ENCODE data around the gene KLHDC7B.
A peak's percentile ranks its signal among the peaks of the same experiment; 100 is the strongest.

The KLHDC7B gene

GRCh38 chr22:50556703-50557102 lies 11.0 kb downstream of the KLHDC7B start:
- Histone ChIP-seq H3K36me3 (ENCODE audit: insufficient read depth, insufficient read length, low read length) (no peaks in the 10 kb centered on the region), H3K27me3 (ENCODE audit: insufficient read depth, insufficient read length) (no peaks in the 10 kb centered on the region), H3K4me1 (ENCODE audit: insufficient read depth, insufficient read length) (peaks cover 2% of the 10 kb centered on the region), H3K9me3 (ENCODE audit: insufficient read depth, low read length) (no peaks in the 10 kb centered on the region), H3K4me3 (ENCODE audit: insufficient read length, low read depth) (no peak overlapping the region), H3K9ac (ENCODE audit: insufficient read length, low read depth) (no peak overlapping the region)
- DNase-seq (ENCODE audit: low read depth, low spot score): no peak
- no peak for TF ChIP-seq SUZ12 (IDR thresholded peaks at IDR 0.05; ENCODE audit: extremely low read depth, insufficient read depth, insufficient read length)
- no peak for TF ChIP-seq YY1 (IDR thresholded peaks at IDR 0.05; ENCODE audit: insufficient read depth, insufficient read length)
- TF ChIP-seq ZNF274 (IDR thresholded peaks at IDR 0.05; ENCODE audit: low read depth, low read length): no peak

DNA sequence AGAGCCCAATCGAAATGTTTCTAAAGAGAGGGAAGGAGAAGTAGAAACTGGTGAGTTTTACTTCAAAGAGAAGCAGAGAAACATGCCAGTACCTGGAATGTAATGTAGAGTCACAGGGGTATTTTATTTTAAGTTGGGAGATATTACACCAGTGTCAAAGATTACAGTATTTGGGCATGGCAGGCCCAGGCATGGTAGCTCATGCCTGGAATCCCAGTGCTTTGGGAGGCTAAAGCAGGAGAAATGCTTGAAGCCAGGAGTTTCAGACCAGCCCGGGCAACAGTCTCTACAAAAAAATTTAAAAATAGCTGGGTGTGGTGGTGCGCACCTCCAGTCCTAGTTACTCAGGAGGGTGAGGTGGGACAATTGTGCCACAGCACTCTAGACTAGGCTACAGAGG lies 14.3 kb downstream of the KLHDC7B start:
- peaks cover 21% of the 10 kb centered on the region for H3K27me3 ChIP-seq (ENCODE audit: insufficient read depth, insufficient read length)
- TF ChIP-seq YY1 (IDR thresholded peaks at IDR 0.05; ENCODE audit: insufficient read depth, insufficient read length) (no peak), ZNF274 (IDR thresholded peaks at IDR 0.05; ENCODE audit: low read depth, low read length) (no peak)

GRCh38 chr22:50561401-50562358 lies 16.0 kb downstream of the KLHDC7B start:
- no peaks in the 10 kb centered on the region for H3K9me3 ChIP-seq (ENCODE audit: insufficient read depth, low read length)
- peaks cover 3% of the 10 kb centered on the region for H3K4me1 ChIP-seq (ENCODE audit: insufficient read depth, insufficient read length)
- H3K36me3 ChIP-seq (ENCODE audit: insufficient read depth, insufficient read length, low read length): no peaks in the 10 kb centered on the region
- no peak for DNase-seq (ENCODE audit: low read depth, low spot score)
- H3K4me3 ChIP-seq (ENCODE audit: insufficient read length, low read depth): no peak overlapping the region
- no peak for TF ChIP-seq YY1 (IDR thresholded peaks at IDR 0.05; ENCODE audit: insufficient read depth, insufficient read length)
- no peak for TF ChIP-seq SUZ12 (IDR thresholded peaks at IDR 0.05; ENCODE audit: extremely low read depth, insufficient read depth, insufficient read length)
- no peak for TF ChIP-seq ZNF274 (IDR thresholded peaks at IDR 0.05; ENCODE audit: low read depth, low read length)
- peaks cover 23% of the 10 kb centered on the region for H3K27me3 ChIP-seq (ENCODE audit: insufficient read depth, insufficient read length)
- H3K9ac ChIP-seq (ENCODE audit: insufficient read length, low read depth): no peak overlapping the region

More for the DNA sequence above, 14.3 kb downstream of the KLHDC7B start:
- H3K4me1 ChIP-seq (ENCODE audit: insufficient read depth, insufficient read length): peaks cover 3% of the 10 kb centered on the region
- no peak overlapping the region for H3K4me3 ChIP-seq (ENCODE audit: insufficient read length, low read depth)
- H3K36me3 ChIP-seq (ENCODE audit: insufficient read depth, insufficient read length, low read length): no peaks in the 10 kb centered on the region
- DNase-seq (ENCODE audit: low read depth, low spot score): no peak
- H3K9ac ChIP-seq (ENCODE audit: insufficient read length, low read depth): no peak overlapping the region
- no peaks in the 10 kb centered on the region for H3K9me3 ChIP-seq (ENCODE audit: insufficient read depth, low read length)

DNA sequence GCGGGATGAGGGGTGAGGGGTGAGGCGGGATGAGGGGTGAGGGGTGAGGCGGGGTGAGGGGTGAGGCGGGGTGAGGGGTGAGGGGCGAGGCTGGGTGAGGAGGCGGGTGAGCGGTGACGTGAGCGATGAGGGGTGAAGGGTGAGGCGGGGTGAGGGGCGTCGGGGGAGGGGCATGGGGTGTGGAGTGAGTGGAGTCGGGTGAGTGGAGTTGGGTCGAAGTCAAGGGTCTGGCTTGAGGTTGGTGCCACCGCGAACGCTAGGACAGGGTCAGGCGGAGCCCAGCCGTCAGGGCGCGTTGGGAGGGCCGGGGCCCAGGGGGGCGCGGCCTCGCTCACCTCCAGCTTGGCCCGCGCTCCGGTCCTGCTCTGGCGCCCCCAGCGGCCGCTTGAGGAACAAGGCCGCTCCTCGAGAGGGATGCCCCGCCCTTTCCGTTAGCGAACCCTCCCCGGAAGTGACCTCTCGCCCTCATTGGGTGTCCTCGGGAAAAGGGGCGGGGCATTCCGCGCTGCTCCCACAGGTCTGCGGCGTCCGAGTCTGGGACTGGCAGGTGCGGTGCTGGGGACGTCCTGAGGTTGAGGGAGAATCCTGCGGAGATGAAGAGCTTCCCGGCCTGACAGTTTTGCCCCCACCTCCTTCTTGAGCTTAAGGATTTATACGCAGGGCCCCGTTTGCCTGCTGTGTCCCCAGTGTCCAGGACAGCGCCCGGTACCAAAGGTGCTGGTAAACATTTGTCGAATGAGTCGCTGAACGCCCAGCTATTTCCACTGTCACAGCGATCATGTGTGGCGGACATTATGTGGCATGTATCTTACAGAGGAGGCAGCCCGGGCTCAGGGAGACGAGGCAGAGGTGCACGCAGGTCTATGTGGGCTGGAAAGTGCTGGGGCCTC lies 17.1 kb downstream of the KLHDC7B start, which contains the start of gene SYCE3:
Gene SYCE3, minus strand, starts transcription at position 397 of the 890 bp plus-strand sequence. CDS start 6,514 bp downstream, outside the sequence.
- peak; percentile 86 for DNase-seq (ENCODE audit: low read depth, low spot score)
- Histone ChIP-seq H3K4me3 (ENCODE audit: insufficient read length, low read depth) (peak within 1 kb of the TSS; percentile 46), H3K36me3 (ENCODE audit: insufficient read depth, insufficient read length, low read length) (peaks cover 3% of the 10 kb centered on the region), H3K4me1 (ENCODE audit: insufficient read depth, insufficient read length) (peaks cover 3% of the 10 kb centered on the region), H3K9ac (ENCODE audit: insufficient read length, low read depth) (peak within 1 kb of the TSS; percentile 59), H3K27me3 (ENCODE audit: insufficient read depth, insufficient read length) (peaks cover 23% of the 10 kb centered on the region), H3K9me3 (ENCODE audit: insufficient read depth, low read length) (no peaks in the 10 kb centered on the region)
- no peak for TF ChIP-seq ZNF274 (IDR thresholded peaks at IDR 0.05; ENCODE audit: low read depth, low read length)
- no peak for TF ChIP-seq YY1 (IDR thresholded peaks at IDR 0.05; ENCODE audit: insufficient read depth, insufficient read length)
- TF ChIP-seq SUZ12 (IDR thresholded peaks at IDR 0.05; ENCODE audit: extremely low read depth, insufficient read depth, insufficient read length): no peak

DNA sequence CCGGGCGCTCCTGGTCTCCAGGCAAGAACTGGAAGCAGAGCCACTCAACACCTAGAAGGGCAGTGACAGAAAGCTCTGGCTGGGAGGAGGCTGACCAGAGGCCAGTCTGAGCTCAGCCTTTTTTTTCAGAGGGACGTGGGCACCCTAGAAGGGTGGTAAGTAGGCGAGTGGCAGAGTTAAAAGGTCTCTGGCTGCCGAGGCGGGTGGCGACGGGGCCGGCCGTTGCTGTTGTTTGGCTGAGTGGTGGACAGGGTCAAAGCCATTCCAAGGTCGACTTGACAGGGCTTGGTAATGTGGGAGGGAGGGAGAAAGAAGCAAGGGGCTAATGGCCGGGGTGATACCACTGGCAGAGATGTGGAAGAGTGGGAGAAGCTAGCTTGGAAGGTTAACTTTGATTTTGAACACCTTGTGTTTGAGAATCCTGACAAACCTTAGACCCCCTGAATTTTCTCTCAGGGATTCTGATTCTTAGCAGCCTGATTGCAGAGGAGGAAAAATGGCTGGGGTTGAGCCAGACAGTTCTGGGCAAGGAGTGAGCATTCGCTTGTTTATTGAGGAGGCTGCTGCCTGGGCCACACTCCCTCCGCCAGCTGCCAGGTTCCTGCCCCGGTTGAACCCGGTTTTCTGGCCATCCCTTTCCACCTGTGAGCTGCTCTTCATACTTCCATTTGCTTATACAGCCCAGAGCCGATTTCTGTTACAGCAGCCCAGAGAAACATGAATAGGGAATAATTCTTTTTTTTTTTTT lies 17.9 kb downstream of the KLHDC7B start:
- no peak for DNase-seq (ENCODE audit: low read depth, low spot score)
- H3K27me3 ChIP-seq (ENCODE audit: insufficient read depth, insufficient read length): peaks cover 23% of the 10 kb centered on the region
- H3K9ac ChIP-seq (ENCODE audit: insufficient read length, low read depth): peak overlapping the region; percentile 59
- peaks cover 9% of the 10 kb centered on the region for H3K36me3 ChIP-seq (ENCODE audit: insufficient read depth, insufficient read length, low read length)
- TF ChIP-seq ZNF274 (IDR thresholded peaks at IDR 0.05; ENCODE audit: low read depth, low read length) (no peak), YY1 (IDR thresholded peaks at IDR 0.05; ENCODE audit: insufficient read depth, insufficient read length) (no peak), SUZ12 (IDR thresholded peaks at IDR 0.05; ENCODE audit: extremely low read depth, insufficient read depth, insufficient read length) (no peak)
- H3K9me3 ChIP-seq (ENCODE audit: insufficient read depth, low read length): no peaks in the 10 kb centered on the region
- peaks cover 3% of the 10 kb centered on the region for H3K4me1 ChIP-seq (ENCODE audit: insufficient read depth, insufficient read length)
- H3K4me3 ChIP-seq (ENCODE audit: insufficient read length, low read depth): peak overlapping the region; percentile 46

DNA sequence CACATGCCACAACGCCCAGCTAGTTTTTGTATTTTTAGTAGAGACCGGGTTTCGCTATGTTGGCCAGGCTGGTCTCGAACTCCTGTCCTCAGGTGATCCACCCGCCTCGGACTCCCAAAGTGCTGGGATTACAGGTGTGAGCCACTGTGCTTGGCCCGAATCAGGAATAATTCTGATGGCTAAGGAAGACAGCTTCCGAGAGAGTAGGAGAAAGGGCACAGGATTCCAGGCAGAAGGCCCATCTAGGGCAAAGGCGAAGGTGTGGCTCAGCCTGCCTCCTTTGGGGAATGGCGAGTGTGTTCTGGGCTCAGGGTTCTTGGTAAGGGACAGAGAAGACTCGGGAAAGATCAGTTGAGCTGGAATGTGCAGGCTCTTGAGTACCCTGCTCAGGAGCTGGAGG lies 18.6 kb downstream of the KLHDC7B start:
- no peaks in the 10 kb centered on the region for H3K9me3 ChIP-seq (ENCODE audit: insufficient read depth, low read length)
- DNase-seq (ENCODE audit: low read depth, low spot score): no peak
- H3K36me3 ChIP-seq (ENCODE audit: insufficient read depth, insufficient read length, low read length): peaks cover 16% of the 10 kb centered on the region
- H3K4me3 ChIP-seq (ENCODE audit: insufficient read length, low read depth): no peak overlapping the region
- no peak overlapping the region for H3K9ac ChIP-seq (ENCODE audit: insufficient read length, low read depth)
- H3K27me3 ChIP-seq (ENCODE audit: insufficient read depth, insufficient read length): peaks cover 23% of the 10 kb centered on the region
- TF ChIP-seq YY1 (IDR thresholded peaks at IDR 0.05; ENCODE audit: insufficient read depth, insufficient read length) (no peak), ZNF274 (IDR thresholded peaks at IDR 0.05; ENCODE audit: low read depth, low read length) (no peak), SUZ12 (IDR thresholded peaks at IDR 0.05; ENCODE audit: extremely low read depth, insufficient read depth, insufficient read length) (no peak)
- peaks cover 3% of the 10 kb centered on the region for H3K4me1 ChIP-seq (ENCODE audit: insufficient read depth, insufficient read length)
